Glomerular endothelial cell (primary cell): ENCODE results near the gene TMC8. TPM values are rescaled to one million over a fixed set of nuclear protein-coding genes. Genes with fewer than 3 reads are reported as not detected.
"Not testable (repeated sequence)": the region's sequence is repeated elsewhere in the genome, so short reads cannot be mapped to it uniquely, and the experiment has no call there.

Source experiments
- DNase-seq: peaks from one replicate; pipeline ENCODE4 v3.0.0-alpha.2; 2011; ENCODE audit warnings: low read depth, low spot score; ENCODE audit errors: extremely low read depth
- total RNA-seq: library from RNA; depleted of rRNA; stranded (reverse); fragments of >200 nt; gene quantifications from 2 replicates; pipeline ENCODE4 v1.2.3, GENCODE V29; 2015

Gene TMC8
- total RNA-seq, 1 donor from 2014 or later = 1.1 TPM

GRCh38 chr17:78148286-78149016 is 17.9 kb downstream of the TMC8 start:
- no peak for DNase-seq

GRCh38 chr17:78151514-78152008 is 21.0 kb downstream of the TMC8 start:
- DNase-seq = no peak

- no peak for DNase-seq
Observed at GRCh38 chr17:78154903-78155811, 24.6 kb downstream of the TMC8 start.

- no peak for DNase-seq
Observed at GRCh38 chr17:78159575-78160158, 29.1 kb downstream of the TMC8 start.

GRCh38 chr17:78163881-78164747 is 33.5 kb downstream of the TMC8 start:
- DNase-seq = no peak

GRCh38 chr17:78164748-78165607 is 34.4 kb downstream of the TMC8 start:
- DNase-seq = no peak

GRCh38 chr17:78166416-78166815 is 35.8 kb downstream of the TMC8 start:
- DNase-seq = no peak

GRCh38 chr17:78168242-78168902 is 37.8 kb downstream of the TMC8 start, which contains the start of gene SYNGR2:
Gene SYNGR2 (plus strand): TSS chr17:78168581. CDS start chr17:78168617, 36 bp downstream.
- DNase-seq = no peak

- no peak for DNase-seq
Observed at GRCh38 chr17:78168903-78169793, 38.6 kb downstream of the TMC8 start.

- no peak for DNase-seq
Observed at GRCh38 chr17:78170692-78171590, 40.4 kb downstream of the TMC8 start.

- DNase-seq = not testable (repeated sequence)
Observed at GRCh38 chr17:78171591-78172248, 41.1 kb downstream of the TMC8 start.

- no peak for DNase-seq
Observed at GRCh38 chr17:78172249-78173051, 41.9 kb downstream of the TMC8 start.

GRCh38 chr17:78173097-78173715 is 42.6 kb downstream of the TMC8 start:
- no peak for DNase-seq

- no peak for DNase-seq
Observed at GRCh38 chr17:78174346-78174869, 43.8 kb downstream of the TMC8 start.
